Measurements from ENCODE around the gene LY6G5C. TPM values are rescaled to one million over a fixed set of nuclear protein-coding genes. Genes with fewer than 3 reads are reported as not detected.

LY6G5C gene
- total and polyA plus RNA-seq, 2 of the 13 experiments (the other 11 are each of a cell fraction or from before 2014, with no cell fraction given): 0.33 to 0.55 TPM

DNA sequence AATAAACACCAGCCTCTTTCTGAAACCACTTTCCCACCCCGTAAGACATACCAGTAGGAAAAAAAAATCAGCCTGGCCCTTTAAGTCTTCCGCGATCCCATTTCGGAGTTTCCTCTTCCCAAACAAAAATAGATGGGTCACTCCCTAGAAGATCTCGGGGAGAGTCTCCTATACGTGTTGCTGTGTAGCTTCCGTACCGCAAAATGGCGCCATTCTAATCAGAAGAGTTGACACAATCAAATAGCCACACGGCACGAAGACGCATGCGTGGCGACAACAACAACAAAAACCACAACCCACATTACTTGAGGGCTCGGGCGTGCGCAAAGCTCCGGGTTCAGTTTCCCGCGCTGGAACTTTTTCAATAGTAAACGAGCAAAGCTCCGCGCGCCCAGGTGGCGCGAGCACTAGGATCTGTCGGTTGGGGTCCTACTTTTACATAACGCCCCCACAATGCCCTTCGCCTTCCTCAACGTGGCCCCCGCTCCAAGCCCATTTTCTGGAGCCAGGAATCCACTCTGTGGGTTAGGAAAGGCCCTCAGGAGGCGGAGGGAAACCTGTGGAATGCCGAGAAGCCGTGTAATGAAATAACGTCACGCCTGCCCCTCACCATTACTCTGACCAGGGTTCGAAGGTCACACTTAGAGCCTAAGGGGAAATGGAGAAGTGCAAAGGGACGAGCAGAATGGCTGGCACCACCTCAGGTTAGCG lies 15.9 kb downstream of the LY6G5C start, which contains the start of gene GPANK1 (continued):
- TF ChIP-seq, protein P1, sequence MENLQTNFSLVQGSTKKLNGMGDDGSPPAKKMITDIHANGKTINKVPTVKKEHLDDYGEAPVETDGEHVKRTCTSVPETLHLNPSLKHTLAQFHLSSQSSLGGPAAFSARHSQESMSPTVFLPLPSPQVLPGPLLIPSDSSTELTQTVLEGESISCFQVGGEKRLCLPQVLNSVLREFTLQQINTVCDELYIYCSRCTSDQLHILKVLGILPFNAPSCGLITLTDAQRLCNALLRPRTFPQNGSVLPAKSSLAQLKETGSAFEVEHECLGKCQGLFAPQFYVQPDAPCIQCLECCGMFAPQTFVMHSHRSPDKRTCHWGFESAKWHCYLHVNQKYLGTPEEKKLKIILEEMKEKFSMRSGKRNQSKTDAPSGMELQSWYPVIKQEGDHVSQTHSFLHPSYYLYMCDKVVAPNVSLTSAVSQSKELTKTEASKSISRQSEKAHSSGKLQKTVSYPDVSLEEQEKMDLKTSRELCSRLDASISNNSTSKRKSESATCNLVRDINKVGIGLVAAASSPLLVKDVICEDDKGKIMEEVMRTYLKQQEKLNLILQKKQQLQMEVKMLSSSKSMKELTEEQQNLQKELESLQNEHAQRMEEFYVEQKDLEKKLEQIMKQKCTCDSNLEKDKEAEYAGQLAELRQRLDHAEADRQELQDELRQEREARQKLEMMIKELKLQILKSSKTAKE (CRISPR knock-in tag; IDR thresholded peaks at IDR 0.05; ENCODE audit: borderline replicate concordance): no peak
- TF ChIP-seq, protein P2, sequence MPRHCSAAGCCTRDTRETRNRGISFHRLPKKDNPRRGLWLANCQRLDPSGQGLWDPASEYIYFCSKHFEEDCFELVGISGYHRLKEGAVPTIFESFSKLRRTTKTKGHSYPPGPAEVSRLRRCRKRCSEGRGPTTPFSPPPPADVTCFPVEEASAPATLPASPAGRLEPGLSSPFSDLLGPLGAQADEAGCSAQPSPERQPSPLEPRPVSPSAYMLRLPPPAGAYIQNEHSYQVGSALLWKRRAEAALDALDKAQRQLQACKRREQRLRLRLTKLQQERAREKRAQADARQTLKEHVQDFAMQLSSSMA (CRISPR knock-in tag; IDR thresholded peaks at IDR 0.05): peak; percentile 84
- TF ChIP-seq SRSF4 (IDR thresholded peaks at IDR 0.05; ENCODE audit: low read depth, low read length, poor library complexity, severe bottlenecking) (no peak), FOSL2 (CRISPR knock-in tag; IDR thresholded peaks at IDR 0.05) (no peak; the same call in none of the 2 replicates), FOSL1 (CRISPR knock-in tag; IDR thresholded peaks at IDR 0.05; ENCODE audit: borderline replicate concordance) (no peak), ZNF350 (CRISPR knock-in tag; IDR thresholded peaks at IDR 0.05; ENCODE audit: borderline replicate concordance, low read depth) (no peak; the same call in 1 of the 2 replicates), EP300 (IDR thresholded peaks at IDR 0.05; ENCODE audit: low read depth in 2 of 2, low read length in 2 of 2) (peak in 1 of 2 experiments; percentile 24; a peak in 1 of 4 replicates), EP300 (CRISPR knock-in tag; IDR thresholded peaks at IDR 0.05; ENCODE audit: borderline replicate concordance) (no peak), TAF1 (CRISPR knock-in tag; IDR thresholded peaks at IDR 0.05) (peak; percentile 42), ZNF75D (CRISPR knock-in tag; IDR thresholded peaks at IDR 0.05; ENCODE audit: borderline replicate concordance) (no peak), NFATC3 (CRISPR knock-in tag; IDR thresholded peaks at IDR 0.05) (no peak; the same call in 1 of the 2 replicates), DPF2 (CRISPR knock-in tag; IDR thresholded peaks at IDR 0.05; ENCODE audit: borderline replicate concordance, low read depth) (no peak), ZNF572 (CRISPR knock-in tag; IDR thresholded peaks at IDR 0.05) (no peak), ZNF558 (CRISPR knock-in tag; IDR thresholded peaks at IDR 0.05; ENCODE audit: borderline replicate concordance) (peak; percentile 18; the same call in 1 of the 2 replicates), HOXD1 (CRISPR knock-in tag; IDR thresholded peaks at IDR 0.05) (peak; percentile 81; the same call in 1 of the 2 replicates), ZNF460 (CRISPR knock-in tag; IDR thresholded peaks at IDR 0.05; ENCODE audit: borderline replicate concordance) (no peak; the same call in 1 of the 2 replicates), ARNTL (CRISPR knock-in tag; IDR thresholded peaks at IDR 0.05) (peak; percentile 21; the same call in 1 of the 2 replicates), YY1 (IDR thresholded peaks at IDR 0.05; ENCODE audit: insufficient read depth, insufficient replicate concordance, low read depth, low read length) (peak; percentile 96), FOXA3 (CRISPR knock-in tag; IDR thresholded peaks at IDR 0.05) (peak; percentile 66), PCBP1 (IDR thresholded peaks at IDR 0.05; ENCODE audit: borderline replicate concordance, low read depth, low read length) (no peak), SRSF1 (optimal IDR thresholded peaks at IDR 0.05; ENCODE audit: low read depth, low read length) (no peak), ZNF570 (CRISPR knock-in tag; IDR thresholded peaks at IDR 0.05; ENCODE audit: borderline replicate concordance) (no peak), ZNF678 (CRISPR knock-in tag; IDR thresholded peaks at IDR 0.05) (peak; percentile 15; the same call in 1 of the 2 replicates), ZFP1 (CRISPR knock-in tag; IDR thresholded peaks at IDR 0.05) (0 out of 2 replicates have a peak, but pooled peaks have one; percentile 11)
- TF ChIP-seq, protein P3, sequence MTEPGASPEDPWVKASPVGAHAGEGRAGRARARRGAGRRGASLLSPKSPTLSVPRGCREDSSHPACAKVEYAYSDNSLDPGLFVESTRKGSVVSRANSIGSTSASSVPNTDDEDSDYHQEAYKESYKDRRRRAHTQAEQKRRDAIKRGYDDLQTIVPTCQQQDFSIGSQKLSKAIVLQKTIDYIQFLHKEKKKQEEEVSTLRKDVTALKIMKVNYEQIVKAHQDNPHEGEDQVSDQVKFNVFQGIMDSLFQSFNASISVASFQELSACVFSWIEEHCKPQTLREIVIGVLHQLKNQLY (CRISPR knock-in tag; IDR thresholded peaks at IDR 0.05): peak; percentile 43; the same call in 1 of the 2 replicates
